IPS-15b (cell line): Measurements from ENCODE around the gene ATP9A.
"Not testable (repeated sequence)": the region's sequence is repeated elsewhere in the genome, so short reads cannot be mapped to it uniquely, and the experiment has no call there.

ENCODE experiments used
- H3K27me3 ChIP-seq: one replicate; pipeline ENCODE4 v1.6.1; 2013; ENCODE audit warnings: low read length; ENCODE audit not compliant: control insufficient read depth, insufficient read depth
- H3K36me3 ChIP-seq: one replicate; pipeline ENCODE4 v1.6.1; 2013; ENCODE audit warnings: low read length; ENCODE audit not compliant: control insufficient read depth, insufficient read depth
- H3K4me1 ChIP-seq: one replicate; pipeline ENCODE4 v1.6.1; 2013; ENCODE audit warnings: mild to moderate bottlenecking, low read length; ENCODE audit not compliant: control insufficient read depth, insufficient read depth
- H3K4me3 ChIP-seq: one replicate; pipeline ENCODE4 v1.5.1; 2013; ENCODE audit warnings: low read depth, low read length
- H3K9ac ChIP-seq: one replicate; pipeline ENCODE4 v1.6.1; 2013; ENCODE audit warnings: low read depth, mild to moderate bottlenecking, low read length
- H3K9me3 ChIP-seq: one replicate; pipeline ENCODE4 v1.6.1; 2013; ENCODE audit warnings: mild to moderate bottlenecking, low read length; ENCODE audit not compliant: control insufficient read depth, insufficient read depth

The ATP9A gene

DNA sequence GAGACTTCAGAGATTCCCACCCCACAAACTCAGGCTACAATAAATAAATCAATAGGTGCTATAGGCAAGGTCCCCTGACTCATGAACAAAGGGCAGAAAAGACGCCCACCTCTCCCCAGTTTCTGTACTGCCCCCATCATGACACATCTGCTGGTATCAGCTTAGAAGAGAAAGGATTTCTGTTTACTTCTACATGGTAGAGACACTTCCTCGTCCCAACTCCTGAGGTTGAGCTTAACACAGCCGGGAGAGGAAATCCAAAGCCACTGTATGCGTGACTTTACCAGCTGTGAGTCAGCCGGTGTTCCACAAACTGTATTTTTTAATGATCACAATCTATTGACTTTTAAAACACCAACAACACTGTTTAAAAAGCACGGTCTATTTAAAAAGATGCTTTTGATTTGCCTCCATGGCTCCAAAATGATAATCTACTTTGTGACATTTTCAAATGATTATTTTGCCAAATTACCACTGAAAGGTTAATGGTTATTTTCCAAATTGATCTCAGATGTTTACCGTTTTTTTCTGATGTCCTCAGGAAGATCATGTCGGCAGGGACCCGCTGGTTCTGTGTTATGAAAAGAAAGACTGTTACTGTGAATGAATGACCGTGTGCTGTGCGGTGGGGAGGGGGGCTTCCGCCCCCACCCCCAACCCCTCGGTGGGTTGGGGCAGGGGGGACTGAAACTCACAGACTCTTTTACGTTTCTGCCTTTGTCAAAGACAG lies 72.5 kb downstream of the ATP9A start:
- Histone ChIP-seq H3K36me3 (no peaks in the 10 kb centered on the region), H3K9ac (no peak overlapping the region), H3K9me3 (no peaks in the 10 kb centered on the region), H3K27me3 (no peaks in the 10 kb centered on the region), H3K4me1 (peaks cover 19% of the 10 kb centered on the region), H3K4me3 (no peak overlapping the region)

DNA sequence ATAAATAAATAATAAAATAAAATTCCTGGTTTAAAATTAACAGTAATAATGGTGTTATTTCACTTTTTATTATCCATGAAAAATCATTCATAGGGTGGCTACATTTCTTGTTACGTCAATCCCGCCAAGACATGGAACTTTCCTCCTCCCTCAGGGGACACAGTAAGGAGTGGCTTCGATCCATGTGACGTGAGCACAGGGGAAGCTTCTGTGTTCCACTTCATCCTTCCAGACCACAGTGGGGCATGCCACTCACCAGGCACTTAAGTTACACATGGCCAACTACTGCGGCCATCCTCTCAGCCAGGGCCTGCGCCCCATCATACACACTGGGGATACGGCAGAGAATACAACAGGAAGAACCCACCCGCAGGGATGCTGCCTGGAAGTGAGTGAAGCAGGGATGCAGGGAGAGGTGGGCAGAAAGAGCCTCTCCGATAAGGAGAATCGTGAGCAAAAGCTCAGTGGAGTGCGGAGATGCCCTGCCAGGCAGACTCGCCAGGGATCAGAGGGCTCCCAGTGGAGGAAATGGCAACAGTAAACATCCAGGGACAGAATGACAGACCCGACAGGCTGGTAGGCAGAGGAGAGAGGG lies 75.3 kb downstream of the ATP9A start:
- Histone ChIP-seq H3K36me3 (no peaks in the 10 kb centered on the region), H3K27me3 (no peaks in the 10 kb centered on the region), H3K4me1 (peaks cover 19% of the 10 kb centered on the region), H3K9me3 (no peaks in the 10 kb centered on the region), H3K9ac (no peak overlapping the region), H3K4me3 (no peak overlapping the region)

DNA sequence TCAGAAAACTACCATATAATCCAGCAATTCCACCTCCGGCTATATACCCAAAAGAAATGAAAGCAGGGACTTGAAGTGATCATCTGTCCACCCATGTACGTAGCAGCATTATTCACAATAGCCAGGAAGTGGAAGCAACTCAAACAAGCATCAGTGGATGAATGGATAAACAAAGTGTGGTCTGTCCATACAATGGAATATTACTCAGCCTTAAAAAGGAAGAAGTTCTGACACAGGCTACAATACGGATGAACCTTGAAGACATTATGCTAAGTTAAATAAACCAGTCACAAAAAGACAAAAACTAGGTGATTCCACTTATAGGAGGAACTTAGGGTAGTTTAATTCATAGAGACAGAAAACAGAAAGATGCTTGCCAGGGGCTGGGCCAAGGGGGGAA lies 76.5 kb downstream of the ATP9A start:
- Histone ChIP-seq H3K9me3 (no peaks in the 10 kb centered on the region), H3K4me3 (no peak overlapping the region), H3K9ac (no peak overlapping the region), H3K4me1 (peaks cover 15% of the 10 kb centered on the region), H3K36me3 (no peaks in the 10 kb centered on the region), H3K27me3 (no peaks in the 10 kb centered on the region)

DNA sequence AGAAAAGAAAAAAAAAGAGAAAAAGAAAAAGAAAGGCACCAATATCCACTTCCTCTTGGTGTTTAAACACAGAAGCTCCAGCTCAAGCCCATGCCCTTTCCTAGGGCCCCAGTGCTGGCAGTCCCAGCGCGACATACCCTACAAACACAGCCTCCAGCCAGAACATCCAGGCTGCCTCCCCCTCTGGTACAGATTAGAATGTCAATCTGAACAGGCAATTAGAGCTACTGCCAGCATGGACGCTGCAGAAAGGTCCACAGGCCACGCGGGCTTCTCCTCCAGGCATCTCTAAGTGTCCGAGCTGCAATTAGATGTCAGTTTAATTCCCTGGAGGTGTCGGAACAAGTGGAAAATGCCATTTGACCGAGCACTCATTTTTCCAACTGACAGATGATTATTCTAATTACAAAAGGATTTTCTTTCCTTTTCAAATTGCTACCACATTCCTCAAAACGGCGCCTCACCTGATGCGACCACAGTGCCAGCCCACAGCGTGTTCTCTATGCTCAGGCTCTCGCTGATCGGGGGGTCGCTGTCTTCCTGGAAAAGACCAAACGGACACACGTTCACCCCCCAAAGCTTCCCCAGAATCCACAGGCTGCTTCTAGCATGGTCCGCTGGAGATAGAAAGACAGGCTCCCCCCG lies 79.5 kb downstream of the ATP9A start:
- Histone ChIP-seq H3K36me3 (no peaks in the 10 kb centered on the region), H3K9ac (no peak overlapping the region), H3K4me3 (no peak overlapping the region), H3K4me1 (no peaks in the 10 kb centered on the region), H3K27me3 (no peaks in the 10 kb centered on the region), H3K9me3 (no peaks in the 10 kb centered on the region)

DNA sequence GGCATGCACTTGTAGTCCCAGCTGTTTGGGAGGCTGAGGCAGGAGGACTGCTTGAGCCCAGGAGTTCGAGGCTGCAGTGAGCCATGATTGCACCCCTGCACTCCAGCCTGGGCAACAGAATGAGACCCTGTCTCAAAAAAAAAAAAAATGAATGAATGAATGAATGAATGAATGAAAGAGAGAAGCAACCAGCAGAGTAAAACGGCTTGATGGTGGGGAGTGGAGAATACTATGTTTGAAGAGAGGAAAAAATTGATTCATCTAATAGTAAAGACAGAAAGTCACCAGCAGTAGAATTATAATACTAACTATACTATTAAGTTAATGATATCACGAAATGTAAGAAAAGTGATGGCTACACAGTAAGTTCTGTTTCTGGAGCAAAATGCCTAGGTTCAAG lies 80.6 kb downstream of the ATP9A start:
- H3K9ac ChIP-seq: no peak overlapping the region

DNA sequence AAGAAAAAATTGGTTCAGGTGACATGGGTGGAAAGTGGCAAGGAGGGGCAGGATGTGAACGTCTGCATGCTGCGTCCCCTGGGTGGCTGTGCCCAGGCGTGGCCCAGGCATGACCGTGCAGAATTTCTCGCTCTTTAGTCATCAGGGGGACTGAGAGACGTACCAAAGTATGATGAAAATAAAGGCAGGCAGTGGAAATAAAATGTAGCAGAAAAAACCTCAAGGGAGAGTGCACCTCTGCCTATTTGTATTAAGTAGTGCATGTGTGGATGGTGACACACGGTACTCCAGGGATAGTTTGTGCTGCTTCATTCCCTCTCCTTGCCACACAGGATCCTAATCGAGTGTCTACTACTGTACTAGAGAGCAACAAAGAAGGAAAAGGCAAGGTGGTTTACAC lies 81.1 kb downstream of the ATP9A start:
- Histone ChIP-seq H3K9ac (no peak overlapping the region), H3K9me3 (no peaks in the 10 kb centered on the region), H3K4me1 (no peaks in the 10 kb centered on the region), H3K27me3 (no peaks in the 10 kb centered on the region), H3K36me3 (no peaks in the 10 kb centered on the region), H3K4me3 (no peak overlapping the region)

More for the DNA sequence above, 80.6 kb downstream of the ATP9A start:
- Histone ChIP-seq H3K4me3 (no peak overlapping the region), H3K36me3 (no peaks in the 10 kb centered on the region), H3K9me3 (no peaks in the 10 kb centered on the region), H3K27me3 (no peaks in the 10 kb centered on the region), H3K4me1 (no peaks in the 10 kb centered on the region)

DNA sequence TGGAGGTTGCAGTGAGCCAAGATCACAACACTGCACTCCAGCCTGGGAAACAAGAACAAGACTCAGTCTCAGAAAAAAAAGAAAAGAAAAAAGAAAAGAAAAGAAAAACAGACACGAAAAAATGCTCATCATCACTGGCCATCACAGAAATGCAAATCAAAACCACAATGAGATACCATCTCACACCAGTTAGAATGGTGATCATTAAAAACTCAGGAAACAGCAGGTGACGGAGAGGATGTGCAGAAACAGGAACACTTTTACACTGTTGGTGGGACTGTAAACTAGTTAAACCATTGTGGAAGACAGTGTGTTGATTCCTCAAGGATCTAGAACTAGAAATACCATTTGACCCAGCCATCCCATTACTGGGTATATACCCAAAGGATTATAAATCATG lies 82.7 kb downstream of the ATP9A start:
- not testable (repeated sequence) for H3K4me1 ChIP-seq, H3K36me3 ChIP-seq, H3K4me3 ChIP-seq, H3K9ac ChIP-seq, H3K9me3 ChIP-seq, H3K27me3 ChIP-seq

DNA sequence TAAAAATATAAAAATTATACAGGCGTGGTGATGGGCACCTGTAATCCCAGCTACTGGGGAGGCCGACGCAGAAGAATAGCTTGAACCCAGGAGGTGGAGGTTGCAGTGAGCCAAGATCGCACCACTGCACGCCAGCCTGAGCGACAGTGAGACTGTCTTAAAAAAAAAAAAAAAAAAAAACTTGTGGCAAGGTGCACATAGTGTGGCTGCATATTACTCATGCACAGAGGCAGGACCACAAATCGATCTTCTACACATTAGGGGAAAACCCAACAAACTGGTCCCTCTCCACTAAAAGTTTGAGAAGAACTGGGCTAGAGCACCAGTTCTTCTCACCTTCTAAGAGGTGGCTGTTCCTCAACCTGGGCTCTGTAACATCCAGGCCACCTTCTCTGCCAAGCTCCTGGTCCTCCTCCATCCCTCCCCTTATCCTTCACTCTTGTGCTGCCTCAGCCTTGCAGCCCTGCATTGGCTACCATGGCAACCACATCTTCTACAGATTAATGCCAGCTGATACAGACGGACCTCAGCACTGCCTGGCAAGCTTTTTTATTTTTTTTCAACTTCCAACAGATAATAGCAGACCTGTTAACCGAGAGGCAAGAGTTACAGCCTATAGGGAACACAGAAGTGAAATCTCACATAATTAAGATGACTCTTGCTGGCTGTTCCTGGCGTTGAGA lies 88.0 kb downstream of the ATP9A start:
- no peaks in the 10 kb centered on the region for H3K36me3 ChIP-seq
- no peak overlapping the region for H3K9ac ChIP-seq
- no peak overlapping the region for H3K4me3 ChIP-seq
- no peaks in the 10 kb centered on the region for H3K27me3 ChIP-seq
- no peaks in the 10 kb centered on the region for H3K9me3 ChIP-seq
- peaks cover 3% of the 10 kb centered on the region for H3K4me1 ChIP-seq

DNA sequence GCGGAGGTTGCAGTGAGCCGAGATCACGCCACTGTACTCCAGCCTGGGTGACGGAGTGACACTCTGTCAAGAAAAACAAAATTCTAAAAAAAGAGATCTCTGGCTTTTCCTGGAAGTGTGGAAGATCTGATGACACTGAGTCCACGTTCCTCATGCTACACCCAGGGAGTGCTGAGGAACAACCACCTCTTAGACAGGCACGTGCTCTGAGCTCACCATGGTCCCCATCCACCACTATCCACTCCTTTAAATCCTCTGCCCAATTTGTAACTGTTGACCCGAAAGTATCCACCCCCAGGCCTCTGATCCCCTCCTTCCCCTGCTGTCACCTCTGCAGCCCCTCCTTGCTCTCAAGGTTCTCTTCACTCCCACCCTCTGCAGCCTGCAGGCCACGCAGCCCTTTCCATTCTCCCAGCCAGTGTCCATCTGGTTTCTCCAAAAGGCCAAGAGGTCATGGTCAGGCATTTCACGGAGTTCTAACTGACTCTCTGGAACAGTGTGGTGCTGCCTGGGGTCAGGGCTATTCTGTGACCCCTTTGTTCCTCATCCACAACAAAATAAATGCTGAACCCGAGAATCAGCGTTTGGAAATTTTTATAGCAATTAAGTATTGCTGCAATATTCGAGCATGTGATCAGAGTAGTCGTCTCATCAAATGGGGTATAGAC lies 88.8 kb downstream of the ATP9A start:
- H3K36me3 ChIP-seq: no peaks in the 10 kb centered on the region
- H3K4me1 ChIP-seq: peaks cover 3% of the 10 kb centered on the region
- no peaks in the 10 kb centered on the region for H3K27me3 ChIP-seq
- no peaks in the 10 kb centered on the region for H3K9me3 ChIP-seq
- H3K9ac ChIP-seq: no peak overlapping the region
- H3K4me3 ChIP-seq: no peak overlapping the region

DNA sequence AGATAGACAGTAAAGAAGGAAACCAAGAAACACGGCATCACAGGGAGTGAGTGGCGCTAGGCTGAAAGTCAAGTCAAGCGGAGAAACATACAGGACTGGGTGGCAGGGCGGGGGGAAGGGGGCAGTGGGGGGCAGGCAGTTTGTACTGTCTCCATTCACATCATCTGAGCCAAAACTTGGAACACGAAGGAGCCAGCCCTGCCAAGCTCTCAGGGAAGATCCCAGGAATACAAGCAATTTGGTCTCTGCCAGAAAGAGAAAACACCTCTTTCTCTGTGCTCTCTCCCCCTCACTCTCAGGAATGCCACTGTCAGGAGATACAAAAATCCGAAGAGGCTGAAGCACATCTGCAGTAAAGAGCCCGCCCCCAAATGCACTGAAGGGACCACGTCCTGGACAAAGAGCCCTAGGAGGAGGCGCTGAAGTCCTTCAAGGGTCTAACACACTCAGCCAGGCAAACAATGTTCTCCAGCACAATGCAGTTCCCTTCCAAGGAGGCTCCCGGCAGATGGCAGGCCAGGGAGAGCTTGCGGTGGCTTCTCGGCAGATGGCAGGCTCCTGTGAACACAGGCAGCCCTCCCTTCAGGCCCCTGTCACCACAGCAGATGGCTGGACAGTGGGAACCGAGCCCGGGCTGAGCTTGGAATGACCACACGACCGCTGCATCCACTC lies 90.0 kb downstream of the ATP9A start:
- Histone ChIP-seq H3K9ac (no peak overlapping the region), H3K4me1 (peaks cover 3% of the 10 kb centered on the region), H3K9me3 (no peaks in the 10 kb centered on the region), H3K36me3 (no peaks in the 10 kb centered on the region), H3K4me3 (no peak overlapping the region), H3K27me3 (no peaks in the 10 kb centered on the region)

DNA sequence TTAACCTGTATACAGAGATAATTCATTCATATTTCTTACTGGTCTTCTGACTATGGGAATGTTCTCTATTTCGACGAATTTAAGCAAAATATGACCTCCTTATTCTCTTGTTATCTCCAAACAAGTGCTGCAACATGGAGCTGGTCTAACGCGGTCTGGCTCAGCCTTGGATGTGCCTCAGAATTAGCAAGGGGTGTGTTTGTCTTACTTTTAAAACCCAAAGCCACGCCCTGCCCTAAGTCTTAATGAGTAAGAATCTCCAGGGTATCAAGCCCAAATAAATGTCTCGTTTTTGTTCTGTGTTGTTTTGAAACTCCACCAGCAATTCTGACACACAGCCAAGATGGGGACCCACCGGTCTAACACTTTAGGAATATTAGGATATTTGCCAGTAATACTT lies 99.2 kb downstream of the ATP9A start:
- H3K4me3 ChIP-seq: no peak overlapping the region
- H3K4me1 ChIP-seq: no peaks in the 10 kb centered on the region
- H3K36me3 ChIP-seq: no peaks in the 10 kb centered on the region
- no peaks in the 10 kb centered on the region for H3K9me3 ChIP-seq
- no peak overlapping the region for H3K9ac ChIP-seq
- H3K27me3 ChIP-seq: no peaks in the 10 kb centered on the region
